ENCODE results near the gene KIAA1671.

Gene KIAA1671

GRCh38 chr22:25016311-25016710 is 63.8 kb downstream of the KIAA1671 start:
- no peak for DNase-seq

- DNase-seq = no peak
These were observed 65.5 kb downstream of the KIAA1671 start for GRCh38 chr22:25018009-25018408.

GRCh38 chr22:25019427-25020184 is 67.1 kb downstream of the KIAA1671 start:
- no peak for DNase-seq

GRCh38 chr22:25021409-25021808 is 68.9 kb downstream of the KIAA1671 start:
- no peak for DNase-seq

GRCh38 chr22:25021976-25022711 is 69.6 kb downstream of the KIAA1671 start:
- no peak for DNase-seq

GRCh38 chr22:25023879-25024278 is 71.4 kb downstream of the KIAA1671 start:
- no peak for DNase-seq

- DNase-seq = no peak
These were observed 72.4 kb downstream of the KIAA1671 start for GRCh38 chr22:25024895-25025294.

GRCh38 chr22:25025491-25026400 is 73.2 kb downstream of the KIAA1671 start:
- DNase-seq = no peak

- DNase-seq = no peak
These were observed 74.8 kb downstream of the KIAA1671 start for GRCh38 chr22:25027043-25027906.

GRCh38 chr22:25027959-25028840 is 75.7 kb downstream of the KIAA1671 start:
- DNase-seq = no peak

- DNase-seq = no peak
These were observed 76.3 kb downstream of the KIAA1671 start for GRCh38 chr22:25028841-25029141.

- no peak for DNase-seq
These were observed 76.7 kb downstream of the KIAA1671 start for GRCh38 chr22:25029181-25029580.

GRCh38 chr22:25030636-25031035 is 78.1 kb downstream of the KIAA1671 start:
- no peak for DNase-seq

- no peak for DNase-seq
These were observed 79.5 kb downstream of the KIAA1671 start for GRCh38 chr22:25032066-25032465.

GRCh38 chr22:25035715-25036114 is 83.2 kb downstream of the KIAA1671 start:
- DNase-seq = no peak

GRCh38 chr22:25038239-25038638 is 85.7 kb downstream of the KIAA1671 start:
- DNase-seq = no peak

- DNase-seq = no peak
These were observed 86.3 kb downstream of the KIAA1671 start for GRCh38 chr22:25038771-25039170.

GRCh38 chr22:25039255-25039654 is 86.7 kb downstream of the KIAA1671 start:
- no peak for DNase-seq

GRCh38 chr22:25039754-25040153 is 87.2 kb downstream of the KIAA1671 start:
- DNase-seq = no peak

- no peak for DNase-seq
These were observed 92.6 kb downstream of the KIAA1671 start for GRCh38 chr22:25045159-25045558.

GRCh38 chr22:25048071-25048470 is 95.6 kb downstream of the KIAA1671 start:
- no peak for DNase-seq

All from retina (tissue), 1 donor.